ENCODE data around the gene GALM. TPM values are rescaled to one million over a fixed set of nuclear protein-coding genes. Genes with fewer than 3 reads are reported as not detected.

Gene GALM
- polyA plus RNA-seq, 3 donors = 3.0 to 3.6 (median 3.1) TPM

DNA sequence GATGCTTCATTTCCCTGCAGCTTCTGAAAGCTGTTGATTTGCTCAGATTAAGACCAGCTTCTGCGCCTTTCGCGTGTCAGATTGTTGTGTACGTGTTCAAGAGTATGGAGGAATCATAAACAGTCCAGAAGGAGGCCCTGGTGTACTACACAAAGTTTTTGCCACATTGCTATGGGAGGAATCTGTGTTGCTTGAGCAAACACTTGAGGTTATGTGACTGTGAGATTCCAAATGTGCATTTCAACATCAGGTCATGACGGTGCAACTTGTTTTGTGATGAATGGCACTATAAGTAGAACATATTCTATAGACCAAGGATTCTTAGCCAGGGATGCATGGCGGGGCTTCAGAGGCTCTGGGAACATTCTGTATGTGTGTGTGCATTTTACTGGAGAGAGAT is 50.3 kb downstream of the GALM start:
- peaks cover 30% of the 10 kb centered on the region for H3K4me1 Mint-ChIP-seq
- H3K27me3 Mint-ChIP-seq (ENCODE audit: low read depth in 3 of 3) = peaks cover 0 to 3% (median 3%) of the 10 kb centered on the region in 3 donors
- peaks cover 0 to 6% of the 10 kb centered on the region in 2 donors for H3K36me3 ChIP-seq (replicated peaks in 1 of 2; ENCODE audit: control insufficient read depth in 1 of 2, insufficient read depth in 2 of 2, low read length in 2 of 2)
- H3K4me3 ChIP-seq (replicated peaks in 1 of 3; ENCODE audit: low read depth in 2 of 3, low read length in 3 of 3) = no peak overlapping the region
- no peak overlapping the region for H3K4me3 Mint-ChIP-seq
- peaks cover 17 to 21% of the 10 kb centered on the region in 2 donors for H3K36me3 Mint-ChIP-seq
- no peak overlapping the region for H3K4me2 ChIP-seq (replicated peaks; ENCODE audit: extremely low read depth, low read length, poor library complexity, severe bottlenecking)
- H3K27me3 ChIP-seq (ENCODE audit: control insufficient read depth in 2 of 2, insufficient read depth in 2 of 2, low read length in 2 of 2) = no peaks in the 10 kb centered on the region
- H3K27ac Mint-ChIP-seq = peak overlapping the region; percentile 41 to 89 (median 77)
- no peak overlapping the region for H3K9ac ChIP-seq (ENCODE audit: insufficient read depth, low read length, poor library complexity, severe bottlenecking)
- peaks cover 0 to 8% (median 7%) of the 10 kb centered on the region in 7 donors for H3K9me3 Mint-ChIP-seq
- DNase-seq = peak; percentile 12 to 36 (median 27)
- intact Hi-C loops (cut with micrococcal nuclease) = no loop called here
- H3K4me1 ChIP-seq (ENCODE audit: control insufficient read depth in 1 of 2, insufficient read depth in 2 of 2, low read length in 2 of 2) = peaks cover 17 to 24% of the 10 kb centered on the region in 2 donors
- H3K79me2 ChIP-seq (ENCODE audit: insufficient read depth, low read length) = no peaks in the 10 kb centered on the region
- no peaks in the 10 kb centered on the region for H4K20me1 ChIP-seq (ENCODE audit: insufficient read depth, low read length)
- no peak overlapping the region for H2AFZ ChIP-seq (ENCODE audit: insufficient read depth, low read depth, low read length, poor library complexity, severe bottlenecking)
- TF ChIP-seq, protein P1, sequence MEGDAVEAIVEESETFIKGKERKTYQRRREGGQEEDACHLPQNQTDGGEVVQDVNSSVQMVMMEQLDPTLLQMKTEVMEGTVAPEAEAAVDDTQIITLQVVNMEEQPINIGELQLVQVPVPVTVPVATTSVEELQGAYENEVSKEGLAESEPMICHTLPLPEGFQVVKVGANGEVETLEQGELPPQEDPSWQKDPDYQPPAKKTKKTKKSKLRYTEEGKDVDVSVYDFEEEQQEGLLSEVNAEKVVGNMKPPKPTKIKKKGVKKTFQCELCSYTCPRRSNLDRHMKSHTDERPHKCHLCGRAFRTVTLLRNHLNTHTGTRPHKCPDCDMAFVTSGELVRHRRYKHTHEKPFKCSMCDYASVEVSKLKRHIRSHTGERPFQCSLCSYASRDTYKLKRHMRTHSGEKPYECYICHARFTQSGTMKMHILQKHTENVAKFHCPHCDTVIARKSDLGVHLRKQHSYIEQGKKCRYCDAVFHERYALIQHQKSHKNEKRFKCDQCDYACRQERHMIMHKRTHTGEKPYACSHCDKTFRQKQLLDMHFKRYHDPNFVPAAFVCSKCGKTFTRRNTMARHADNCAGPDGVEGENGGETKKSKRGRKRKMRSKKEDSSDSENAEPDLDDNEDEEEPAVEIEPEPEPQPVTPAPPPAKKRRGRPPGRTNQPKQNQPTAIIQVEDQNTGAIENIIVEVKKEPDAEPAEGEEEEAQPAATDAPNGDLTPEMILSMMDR (IDR thresholded peaks at IDR 0.05) = no peak
- peak overlapping the region in 1 of 2 donors; percentile 74 for H3K27ac ChIP-seq (ENCODE audit: low read depth in 1 of 2, low read length in 2 of 2)
- WGBS (ENCODE audit: insufficient coverage) = 78% methylated on average over 4 of the region's 6 CpGs
- peaks cover 0 to 3% of the 10 kb centered on the region in 2 donors for H3K9me3 ChIP-seq (replicated peaks in 1 of 2; ENCODE audit: control insufficient read depth in 1 of 2, insufficient read depth in 1 of 2, low read length in 2 of 2)

DNA sequence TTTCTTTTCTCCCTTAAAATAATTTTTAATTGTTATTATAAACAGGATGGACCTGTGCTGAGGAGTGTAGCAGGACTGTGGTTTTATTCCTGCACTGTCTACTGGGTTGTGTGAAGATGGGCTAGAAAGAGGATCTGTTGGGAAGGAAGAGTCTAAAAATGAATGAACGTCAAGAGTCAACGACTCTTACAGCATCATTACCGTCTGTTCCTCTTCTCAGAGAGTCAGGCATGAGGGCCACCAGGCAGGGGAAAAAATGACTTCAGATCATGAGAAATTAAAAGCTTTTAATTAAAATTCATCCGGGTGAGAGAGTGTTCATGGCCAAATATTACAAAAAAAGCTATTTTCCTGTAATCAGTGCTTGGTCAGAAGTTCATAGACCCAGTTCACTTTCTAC is 52.7 kb downstream of the GALM start:
- no peak for DNase-seq
- peaks cover 27 to 37% of the 10 kb centered on the region in 2 donors for H3K4me1 ChIP-seq (ENCODE audit: control insufficient read depth in 1 of 2, insufficient read depth in 2 of 2, low read length in 2 of 2)
- Mint-ChIP-seq H3K4me1 (peaks cover 47% of the 10 kb centered on the region), H3K9me3 (peaks cover 0 to 8% (median 7%) of the 10 kb centered on the region in 7 donors), H3K4me3 (no peak overlapping the region), H3K27me3 (ENCODE audit: low read depth in 3 of 3) (peaks cover 0 to 5% (median 0%) of the 10 kb centered on the region in 3 donors), H3K27ac (peak overlapping the region in 1 of 7 donors; percentile 61), H3K36me3 (peaks cover 16 to 18% of the 10 kb centered on the region in 2 donors)
- H3K79me2 ChIP-seq (ENCODE audit: insufficient read depth, low read length) = no peaks in the 10 kb centered on the region
- H3K27ac ChIP-seq (ENCODE audit: low read depth in 1 of 2, low read length in 2 of 2) = no peak overlapping the region
- no peak overlapping the region for H3K4me2 ChIP-seq (replicated peaks; ENCODE audit: extremely low read depth, low read length, poor library complexity, severe bottlenecking)
- intact Hi-C loops (cut with micrococcal nuclease) = no loop called here
- H3K27me3 ChIP-seq (ENCODE audit: control insufficient read depth in 2 of 2, insufficient read depth in 2 of 2, low read length in 2 of 2) = no peaks in the 10 kb centered on the region
- TF ChIP-seq, protein P1 (IDR thresholded peaks at IDR 0.05) = no peak
- H4K20me1 ChIP-seq (ENCODE audit: insufficient read depth, low read length) = no peaks in the 10 kb centered on the region
- H3K9ac ChIP-seq (ENCODE audit: insufficient read depth, low read length, poor library complexity, severe bottlenecking) = no peak overlapping the region
- no peaks in the 10 kb centered on the region for H3K36me3 ChIP-seq (replicated peaks in 1 of 2; ENCODE audit: control insufficient read depth in 1 of 2, insufficient read depth in 2 of 2, low read length in 2 of 2)
- H3K9me3 ChIP-seq (replicated peaks in 1 of 2; ENCODE audit: control insufficient read depth in 1 of 2, insufficient read depth in 1 of 2, low read length in 2 of 2) = peaks cover 0 to 3% of the 10 kb centered on the region in 2 donors
- no CpG with 5 or more reads among the region's 4 CpGs for WGBS (ENCODE audit: insufficient coverage)
- H3K4me3 ChIP-seq (replicated peaks in 1 of 3; ENCODE audit: low read depth in 2 of 3, low read length in 3 of 3) = no peak overlapping the region
- H2AFZ ChIP-seq (ENCODE audit: insufficient read depth, low read depth, low read length, poor library complexity, severe bottlenecking) = no peak overlapping the region

Data from CD14-positive monocyte (primary cell).